Parathyroid adenoma (tissue), 2 donors: ENCODE measurements around the gene RCAN3.

Source experiments
- H2AFZ ChIP-seq: fragments of 300-600 bp; sonication (generic); one replicate; pipeline ENCODE4 v1.7.0; 2017; ENCODE audit warnings: antibody characterized with exemption, mild to moderate bottlenecking
- H3K27ac ChIP-seq: fragments of 300-600 bp; sonication (generic); one replicate; pipeline ENCODE4 v1.7.0; 2017
- H3K27me3 ChIP-seq: fragments of 300-600 bp; sonication (generic); one replicate; pipeline ENCODE4 v1.7.0; 2017; ENCODE audit warnings: low read length; ENCODE audit not compliant: control insufficient read depth, insufficient read depth
- H3K36me3 ChIP-seq: fragments of 300-600 bp; sonication (generic); one replicate; pipeline ENCODE4 v1.7.0; 2017; ENCODE audit warnings: low read length; ENCODE audit not compliant: control insufficient read depth, insufficient read depth
- H3K4me1 ChIP-seq: fragments of 300-600 bp; sonication (generic); one replicate; pipeline ENCODE4 v1.7.0; 2017; ENCODE audit warnings: control low read depth
- H3K4me2 ChIP-seq: fragments of 300-600 bp; sonication (generic); one replicate; pipeline ENCODE4 v1.7.0; 2017; ENCODE audit warnings: low read length
- H3K4me3 ChIP-seq: fragments of 300-600 bp; sonication (generic); one replicate; pipeline ENCODE4 v1.7.0; 2017; ENCODE audit warnings: low read depth, low read length
- H3K79me2 ChIP-seq: fragments of 300-600 bp; sonication (generic); one replicate; pipeline ENCODE4 v1.7.0; 2017; ENCODE audit warnings: control low read depth
- H3K9ac ChIP-seq: fragments of 300-600 bp; sonication (generic); one replicate; pipeline ENCODE4 v1.7.0; 2017; ENCODE audit warnings: mild to moderate bottlenecking
- H3K9me3 ChIP-seq: fragments of 300-600 bp; sonication (generic); one replicate; pipeline ENCODE4 v1.7.0; 2017; ENCODE audit warnings: low read length; ENCODE audit not compliant: control insufficient read depth
- CTCF ChIP-seq: fragments of 300-600 bp; sonication (generic); IDR thresholded peaks from one replicate; pipeline ENCODE4 v1.7.0; 2017; ENCODE audit warnings: antibody characterized with exemption, mild to moderate bottlenecking
- donor health status: primary hyperparathyroidism.

RCAN3 gene

GRCh38 chr1:24502709-24503058 lies at the start of gene RCAN3:
TSS of gene RCAN3 (plus strand) at chr1:24502836. CDS start at chr1:24514373, 11,537 bp downstream.
- Histone ChIP-seq H3K4me1 (no peaks in the 10 kb centered on the region), H3K9me3 (no peaks in the 10 kb centered on the region), H3K9ac (no peak within 1 kb of the TSS), H3K4me2 (peak within 1 kb of the TSS; percentile 90), H3K36me3 (no peaks in the 10 kb centered on the region), H3K4me3 (peak within 1 kb of the TSS; percentile 69), H3K79me2 (no peaks in the 10 kb centered on the region), H2AFZ (peak within 1 kb of the TSS; percentile 84), H3K27me3 (no peaks in the 10 kb centered on the region), H3K27ac (peak within 1 kb of the TSS; percentile 62)
- no peak for TF ChIP-seq CTCF

- H3K36me3 ChIP-seq, result no peaks in the 10 kb centered on the region
- peaks cover 6% of the 10 kb centered on the region for H3K4me1 ChIP-seq
- H3K79me2 ChIP-seq, result no peaks in the 10 kb centered on the region
- no peak overlapping the region for H2AFZ ChIP-seq
- H3K27me3 ChIP-seq, result no peaks in the 10 kb centered on the region
- no peak overlapping the region for H3K4me3 ChIP-seq
- no peaks in the 10 kb centered on the region for H3K9me3 ChIP-seq
- H3K4me2 ChIP-seq, result no peak overlapping the region
- H3K9ac ChIP-seq, result no peak overlapping the region
- no peak overlapping the region for H3K27ac ChIP-seq
- no peak for TF ChIP-seq CTCF
These were observed 49.6 kb upstream of the RCAN3 start for GRCh38 chr1:24452922-24453485.

- Histone ChIP-seq H3K36me3 (no peaks in the 10 kb centered on the region), H3K4me1 (peaks cover 14% of the 10 kb centered on the region), H3K4me3 (no peak overlapping the region), H3K9me3 (no peaks in the 10 kb centered on the region), H3K79me2 (no peaks in the 10 kb centered on the region), H3K27ac (no peak overlapping the region), H3K9ac (no peak overlapping the region), H2AFZ (no peak overlapping the region), H3K4me2 (no peak overlapping the region), H3K27me3 (no peaks in the 10 kb centered on the region)
- no peak for TF ChIP-seq CTCF
These were observed 48.0 kb upstream of the RCAN3 start for GRCh38 chr1:24454673-24455072.

- H3K36me3 ChIP-seq, result no peaks in the 10 kb centered on the region
- no peak overlapping the region for H3K4me2 ChIP-seq
- no peak overlapping the region for H3K27ac ChIP-seq
- no peak overlapping the region for H2AFZ ChIP-seq
- H3K9ac ChIP-seq, result no peak overlapping the region
- no peaks in the 10 kb centered on the region for H3K9me3 ChIP-seq
- no peaks in the 10 kb centered on the region for H3K27me3 ChIP-seq
- H3K4me3 ChIP-seq, result no peak overlapping the region
- no peaks in the 10 kb centered on the region for H3K79me2 ChIP-seq
- no peak for TF ChIP-seq CTCF
- H3K4me1 ChIP-seq, result peaks cover 14% of the 10 kb centered on the region
These were observed 47.4 kb upstream of the RCAN3 start for GRCh38 chr1:24455272-24455671.

GRCh38 chr1:24457866-24458265 lies 44.8 kb upstream of the RCAN3 start:
- Histone ChIP-seq H3K27ac (no peak overlapping the region), H3K9ac (no peak overlapping the region), H2AFZ (no peak overlapping the region), H3K79me2 (no peaks in the 10 kb centered on the region), H3K4me3 (no peak overlapping the region), H3K4me2 (no peak overlapping the region), H3K4me1 (peaks cover 14% of the 10 kb centered on the region), H3K27me3 (no peaks in the 10 kb centered on the region), H3K9me3 (no peaks in the 10 kb centered on the region), H3K36me3 (no peaks in the 10 kb centered on the region)
- no peak for TF ChIP-seq CTCF
